Activated T-helper 1 cell treated with Interleukin-2 at 50 U/mL for 16 hours (primary cell): ENCODE data around the gene STK11.

Experiments used
- DNase-seq: peaks from one replicate; pipeline ENCODE4 v3.0.0-alpha.2; 2020; ENCODE audit warnings: low read depth

Gene STK11, protein sequence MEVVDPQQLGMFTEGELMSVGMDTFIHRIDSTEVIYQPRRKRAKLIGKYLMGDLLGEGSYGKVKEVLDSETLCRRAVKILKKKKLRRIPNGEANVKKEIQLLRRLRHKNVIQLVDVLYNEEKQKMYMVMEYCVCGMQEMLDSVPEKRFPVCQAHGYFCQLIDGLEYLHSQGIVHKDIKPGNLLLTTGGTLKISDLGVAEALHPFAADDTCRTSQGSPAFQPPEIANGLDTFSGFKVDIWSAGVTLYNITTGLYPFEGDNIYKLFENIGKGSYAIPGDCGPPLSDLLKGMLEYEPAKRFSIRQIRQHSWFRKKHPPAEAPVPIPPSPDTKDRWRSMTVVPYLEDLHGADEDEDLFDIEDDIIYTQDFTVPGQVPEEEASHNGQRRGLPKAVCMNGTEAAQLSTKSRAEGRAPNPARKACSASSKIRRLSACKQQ

DNA sequence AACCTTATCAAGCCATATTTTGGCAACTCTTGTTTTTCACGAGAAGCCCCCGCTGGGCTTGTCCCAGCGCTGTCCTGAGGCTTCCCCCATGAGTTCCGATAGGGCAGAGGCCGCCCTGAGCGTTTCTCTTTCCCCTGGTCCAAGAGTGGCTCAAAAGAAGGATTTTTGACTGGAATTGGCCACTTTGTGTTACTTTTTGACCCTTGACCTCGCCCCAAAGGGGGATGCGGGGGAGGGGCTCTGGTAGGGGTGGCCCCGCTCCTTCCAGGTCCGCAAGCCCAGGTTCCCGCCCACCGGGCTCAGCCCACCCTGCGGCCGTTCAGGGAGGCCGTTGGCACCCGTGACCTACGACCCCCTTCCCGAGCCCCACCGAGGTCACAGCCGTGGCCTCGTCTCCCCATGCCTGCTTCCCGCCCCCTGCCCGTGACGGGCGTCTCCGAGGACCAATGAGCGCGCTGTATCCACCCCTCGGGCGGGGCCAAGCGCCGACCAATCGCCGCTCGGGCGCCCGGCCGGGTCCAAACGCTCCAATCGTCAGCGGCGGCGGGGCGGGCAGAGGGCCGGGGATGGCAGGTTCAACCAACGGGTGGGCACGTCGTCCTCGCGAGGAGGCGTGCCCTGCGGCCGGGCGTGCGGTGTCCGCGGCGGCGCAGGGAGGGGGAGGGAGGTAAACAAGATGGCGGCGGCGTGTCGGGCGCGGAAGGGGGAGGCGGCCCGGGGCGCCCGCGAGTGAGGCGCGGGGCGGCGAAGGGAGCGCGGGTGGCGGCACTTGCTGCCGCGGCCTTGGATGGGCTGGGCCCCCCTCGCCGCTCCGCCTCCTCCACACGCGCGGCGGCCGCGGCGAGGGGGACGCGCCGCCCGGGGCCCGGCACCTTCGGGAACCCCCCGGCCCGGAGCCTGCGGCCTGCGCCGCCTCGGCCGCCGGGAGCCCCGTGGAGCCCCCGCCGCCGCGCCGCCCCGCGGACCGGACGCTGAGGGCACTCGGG lies at the start of gene STK11:
Gene STK11 (plus strand): TSS at position 665 of the 986 bp plus-strand sequence. CDS start 1,136 bp downstream, outside the sequence.
- peak; percentile 99 for DNase-seq

DNA sequence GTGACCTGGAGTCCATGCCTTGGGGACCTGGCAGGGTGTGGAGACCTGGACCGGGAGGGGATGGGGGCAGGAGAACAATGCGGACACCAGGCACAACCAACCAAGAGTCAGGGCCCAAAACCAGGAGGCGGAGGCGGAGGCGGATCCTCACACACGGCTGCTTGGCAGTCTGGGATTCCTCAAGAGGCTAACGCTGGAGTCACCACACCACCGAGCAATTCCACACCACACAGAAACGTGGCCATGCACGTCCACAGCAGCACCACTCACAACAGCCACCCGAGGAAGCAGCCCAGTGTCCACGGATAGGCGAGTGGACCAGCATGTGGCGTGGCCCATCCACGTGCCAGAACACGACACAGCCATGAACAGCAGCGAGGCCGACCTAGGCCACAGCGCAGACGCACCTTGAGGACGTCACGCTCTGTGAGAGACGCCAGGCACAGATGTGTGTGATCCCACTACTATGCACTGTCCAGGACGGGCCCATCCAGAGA lies 49.2 kb upstream of the STK11 start:
- DNase-seq, result no peak

DNA sequence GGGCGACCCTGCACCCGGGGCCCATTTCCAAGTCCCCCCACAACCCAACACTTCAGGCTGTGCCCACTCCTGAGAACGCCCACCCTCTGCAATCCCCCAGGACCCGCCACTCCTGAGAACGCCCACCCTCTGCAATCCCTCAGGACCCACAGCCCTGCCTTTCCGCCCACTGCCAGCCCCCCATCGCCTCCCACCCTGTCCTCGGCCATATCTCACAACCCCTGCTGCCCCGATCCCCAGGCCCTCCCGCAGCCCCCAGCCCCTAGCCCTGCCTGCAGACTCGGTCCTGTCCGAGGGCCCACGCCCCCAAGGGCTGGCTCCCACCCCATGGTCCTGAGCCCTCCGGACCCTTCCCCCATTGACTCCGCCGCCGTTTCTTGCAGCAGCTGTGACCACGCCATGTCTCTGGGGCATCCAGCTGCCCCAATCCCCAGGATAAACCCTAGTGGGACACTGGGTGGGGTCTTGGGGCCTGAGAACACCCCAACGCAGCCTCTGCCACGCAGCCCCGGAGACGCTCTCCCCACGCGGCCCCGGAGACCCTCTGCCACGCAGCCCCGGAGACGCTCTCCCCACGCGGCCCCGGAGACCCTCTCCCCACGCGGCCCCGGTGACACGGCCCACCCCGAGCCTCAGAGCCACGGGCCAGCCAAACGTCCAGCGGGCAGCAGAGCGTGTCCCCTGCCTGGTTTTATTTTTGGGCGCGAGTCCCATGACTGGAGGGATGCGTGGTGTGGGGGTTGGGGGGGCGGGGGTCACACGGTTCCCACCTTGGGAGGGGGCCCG lies 48.6 kb upstream of the STK11 start:
- no peak for DNase-seq

- DNase-seq, result no peak
These were observed 47.4 kb upstream of the STK11 start for GRCh38 chr19:1157931-1158884.

- DNase-seq, result no peak
These were observed 46.6 kb upstream of the STK11 start for GRCh38 chr19:1158885-1159448.

DNA sequence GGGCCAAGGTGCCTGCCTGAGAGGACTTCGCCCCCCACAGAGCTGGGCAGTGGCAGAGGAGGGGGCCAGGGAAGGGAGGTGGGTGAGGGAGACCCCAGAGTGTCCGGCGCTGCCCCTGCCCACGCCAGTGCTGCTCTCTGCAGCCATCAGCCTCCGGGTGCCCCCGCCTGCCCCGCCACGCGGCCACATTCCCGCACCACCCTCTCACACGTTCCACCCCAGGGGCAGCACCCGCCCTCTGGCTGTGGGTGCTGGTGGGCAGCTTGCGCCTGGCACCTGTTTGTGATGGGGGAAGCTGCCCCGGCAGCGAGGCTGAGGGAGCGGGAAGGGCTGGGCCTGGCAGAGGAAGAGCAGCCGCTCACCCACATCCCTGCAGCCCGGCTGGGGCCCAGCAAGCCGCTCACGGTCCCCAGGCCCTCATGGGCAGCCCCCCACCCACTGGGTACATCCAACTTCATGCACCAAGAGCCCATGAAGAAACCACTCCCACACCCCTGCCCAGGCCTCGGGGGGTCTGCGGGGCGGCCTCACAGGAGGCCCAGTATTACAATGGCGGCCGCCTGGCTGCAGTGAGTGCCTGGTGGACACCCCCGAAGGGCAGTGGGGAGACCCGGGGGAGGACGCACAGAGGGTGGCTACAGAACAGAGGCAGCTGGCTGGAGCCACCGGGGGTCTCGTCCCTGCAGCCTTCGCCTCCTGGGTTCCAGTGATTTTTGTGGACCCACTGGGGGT lies 45.5 kb upstream of the STK11 start:
- no peak for DNase-seq

DNA sequence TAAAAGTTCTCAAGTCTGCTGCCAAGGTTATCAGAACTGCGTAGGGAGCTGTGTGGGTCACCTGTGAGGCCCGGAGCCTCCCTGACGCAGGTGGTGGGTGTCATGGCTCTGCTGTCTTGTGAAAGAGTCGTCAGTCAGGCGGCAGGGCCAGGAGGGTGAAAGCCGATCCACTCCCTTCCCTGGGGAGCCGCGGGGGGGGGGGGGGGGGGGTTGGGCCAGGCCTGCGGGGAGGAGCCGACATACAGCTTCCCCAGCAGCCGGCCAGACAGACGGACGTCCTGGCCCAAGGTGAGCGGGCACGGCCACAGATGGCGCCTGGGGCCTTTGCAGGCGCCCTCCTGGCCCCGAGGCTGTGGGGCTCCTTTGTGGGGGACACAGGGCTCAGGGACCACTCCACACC lies 43.9 kb upstream of the STK11 start:
- DNase-seq, result no peak

DNA sequence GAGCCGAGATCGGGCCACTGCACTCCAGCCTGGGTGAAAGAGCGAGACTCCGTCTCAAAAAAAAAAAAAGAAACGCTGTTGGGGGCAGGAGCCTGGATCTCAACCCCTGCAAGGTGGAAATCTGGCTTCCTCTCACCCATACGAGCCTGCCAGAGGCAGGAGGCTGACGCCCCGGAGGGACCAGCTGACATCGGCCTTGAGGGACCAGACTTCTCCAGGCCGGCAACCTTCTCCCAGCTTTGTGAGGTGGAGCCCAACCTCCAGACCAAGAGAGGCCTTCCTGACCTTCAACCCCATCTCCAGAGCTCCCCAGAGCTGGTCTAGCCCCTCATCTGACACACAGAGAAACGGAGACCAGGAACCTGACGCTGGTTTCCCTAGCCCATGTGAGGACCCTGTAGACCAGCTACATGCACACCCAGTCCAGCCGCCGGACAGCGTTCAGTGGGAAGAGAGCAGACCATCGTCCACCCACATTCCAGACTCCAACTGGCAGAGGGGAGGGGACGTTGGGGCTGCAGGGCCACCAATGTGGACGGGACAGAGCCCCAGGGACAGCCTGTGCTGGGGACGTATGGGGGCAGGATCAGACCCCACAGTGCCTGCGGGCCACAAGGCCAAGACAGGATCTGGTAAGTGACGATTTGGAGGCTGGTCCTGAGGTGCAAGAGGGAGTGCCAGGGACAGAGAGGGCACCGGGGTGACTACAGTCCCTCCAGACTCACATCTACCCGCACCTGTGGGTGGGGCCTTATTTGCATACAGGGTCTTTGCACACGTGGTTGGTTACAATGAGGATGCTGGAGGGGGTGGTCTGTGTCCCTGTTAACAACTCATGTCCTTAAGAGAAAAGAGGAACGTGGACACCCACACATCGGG lies 42.9 kb upstream of the STK11 start:
- no peak for DNase-seq

DNA sequence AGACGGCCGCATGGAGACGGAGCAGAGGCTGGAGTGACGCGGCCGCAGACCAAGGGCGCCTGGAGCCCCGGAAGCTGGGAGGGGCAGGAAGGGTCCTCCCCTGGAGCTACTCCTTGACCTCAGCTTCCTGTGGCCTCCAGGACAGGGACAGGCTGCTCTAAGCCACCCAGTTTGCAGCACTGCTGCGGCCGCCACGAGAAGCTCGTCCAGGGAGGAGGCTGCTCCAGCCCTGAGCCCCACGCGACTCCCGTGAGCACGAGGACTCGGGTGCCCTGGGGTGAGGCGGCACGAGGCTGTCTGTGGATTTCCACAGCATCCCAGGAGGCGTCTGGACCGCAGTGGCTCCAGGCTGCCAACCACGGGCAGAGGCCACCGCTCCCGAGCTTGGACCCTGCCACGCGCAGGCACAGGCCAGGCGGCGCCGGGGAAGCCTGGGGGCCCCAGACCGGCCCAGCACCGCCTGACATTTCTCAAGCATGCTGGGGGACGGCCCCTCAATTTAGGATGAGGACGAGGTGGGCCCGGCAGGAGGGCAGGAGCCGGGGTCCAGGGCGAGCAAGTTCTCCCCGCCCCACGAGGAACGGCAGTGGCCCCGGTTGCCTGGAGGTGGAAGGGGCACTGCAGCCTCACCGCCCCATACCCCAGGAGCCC lies 42.2 kb upstream of the STK11 start:
- DNase-seq, result no peak

DNA sequence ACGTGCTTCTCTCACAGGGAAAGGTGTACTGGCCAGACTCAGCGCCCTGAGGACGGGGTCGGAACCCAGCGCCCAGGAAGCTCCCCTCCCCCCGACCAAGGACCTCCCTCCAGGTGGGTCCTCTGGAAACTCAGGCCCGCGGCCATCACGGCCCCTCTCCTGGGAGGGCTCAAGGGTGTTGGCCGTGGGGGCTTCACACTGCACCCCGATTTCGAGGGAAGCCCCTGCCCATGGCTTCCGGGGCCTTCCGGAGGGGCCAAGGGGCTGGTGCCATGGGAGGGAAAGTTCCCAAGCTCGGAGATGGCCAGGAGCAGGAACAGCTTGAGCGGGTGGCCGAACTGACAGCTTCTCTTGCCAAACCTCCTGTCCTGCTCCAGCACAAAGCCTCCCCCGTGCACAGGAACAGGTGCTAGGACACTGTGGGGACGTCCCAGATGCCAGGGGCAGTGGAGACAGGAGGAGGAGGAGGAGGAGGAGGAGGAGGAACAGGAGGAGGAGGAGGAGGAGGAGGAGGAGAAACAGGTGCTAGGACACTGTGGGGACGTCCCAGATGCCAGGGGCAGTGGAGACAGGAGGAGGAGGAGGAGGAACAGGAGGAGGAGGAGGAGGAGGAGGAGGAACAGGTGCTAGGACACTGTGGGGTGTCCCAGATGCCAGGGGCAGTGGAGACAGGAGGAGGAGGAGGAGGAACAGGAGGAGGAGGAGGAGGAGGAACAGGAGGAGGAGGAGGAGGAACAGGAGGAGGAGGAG lies 41.5 kb upstream of the STK11 start:
- DNase-seq, result no peak

- no peak for DNase-seq
These were observed 40.7 kb upstream of the STK11 start for GRCh38 chr19:1164684-1165531.

DNA sequence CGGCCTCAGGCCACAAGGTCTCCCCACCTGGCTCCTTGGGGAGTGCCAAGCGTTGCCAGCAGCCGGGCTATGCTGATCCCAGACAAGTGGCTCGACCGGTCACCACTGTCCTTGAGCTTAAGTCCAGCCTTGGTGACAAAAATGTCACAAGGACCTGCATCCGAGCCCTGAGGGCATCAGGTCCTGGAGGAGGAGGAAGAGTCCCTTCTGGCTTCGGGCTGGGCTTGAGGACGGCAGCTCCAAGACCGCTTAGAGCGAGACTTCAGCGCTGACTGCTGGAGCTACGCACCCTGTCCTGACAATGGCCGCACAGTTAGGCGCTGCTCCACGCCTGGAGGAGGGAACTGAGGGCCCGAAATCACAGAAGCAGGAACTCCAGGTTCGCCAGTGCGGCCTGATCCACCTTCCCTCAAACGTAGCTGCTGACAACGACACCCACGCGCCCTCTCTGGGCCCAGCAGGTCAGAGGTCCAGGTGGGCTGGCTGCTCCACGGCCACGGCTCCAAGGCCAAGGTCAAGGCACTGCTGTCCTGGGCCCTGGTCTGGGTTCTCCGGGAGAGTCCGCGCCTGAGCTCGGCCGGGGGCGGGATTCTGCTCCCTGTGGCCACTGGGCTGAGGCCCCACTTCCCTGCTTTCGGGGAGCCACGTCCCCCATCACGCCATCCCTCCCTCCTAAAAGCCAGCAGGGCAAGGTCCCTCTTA lies 38.6 kb upstream of the STK11 start:
- DNase-seq, result no peak

DNA sequence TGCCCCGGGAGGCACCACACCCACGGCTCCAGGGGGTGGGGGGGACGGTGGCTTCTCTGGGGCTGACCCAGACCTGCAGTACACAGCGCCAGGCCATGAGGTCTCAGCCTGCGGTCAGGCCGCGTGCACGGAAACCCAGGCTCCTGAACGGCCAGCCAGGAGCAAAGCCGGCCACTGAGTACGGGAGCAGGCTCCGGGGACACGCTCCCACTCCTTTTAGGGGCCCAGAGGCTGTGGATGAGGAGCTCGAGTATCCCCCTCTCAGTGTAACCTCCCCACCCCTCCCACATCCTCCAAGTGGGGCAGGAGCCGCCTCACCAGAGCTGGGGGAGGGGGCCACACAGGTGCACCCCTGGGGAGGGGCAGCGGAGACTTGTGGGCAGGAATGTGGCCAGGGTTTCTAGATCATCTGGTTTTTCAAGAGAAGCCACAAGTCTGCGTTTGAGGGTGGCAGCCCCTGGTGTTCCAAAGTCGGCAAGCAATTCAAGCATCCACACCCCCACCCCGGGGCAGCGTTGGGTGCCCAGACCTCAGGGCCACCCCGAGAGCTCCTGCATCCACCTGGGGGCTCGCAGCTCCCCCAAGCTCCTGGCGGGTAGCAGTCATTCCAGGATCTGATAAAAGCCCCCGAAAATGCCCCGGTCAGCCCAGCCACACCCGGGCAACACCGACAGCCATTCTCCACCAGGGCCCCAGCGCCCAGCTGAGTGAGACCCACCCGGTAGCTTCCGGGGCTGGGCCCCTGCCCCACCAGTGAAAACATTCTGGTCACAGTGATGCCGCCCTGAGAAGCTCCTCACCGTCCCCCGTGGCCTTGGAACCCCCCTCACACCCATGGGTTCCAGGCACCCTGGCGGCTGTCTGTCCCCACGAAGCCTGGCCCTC lies 37.6 kb upstream of the STK11 start:
- no peak for DNase-seq

DNA sequence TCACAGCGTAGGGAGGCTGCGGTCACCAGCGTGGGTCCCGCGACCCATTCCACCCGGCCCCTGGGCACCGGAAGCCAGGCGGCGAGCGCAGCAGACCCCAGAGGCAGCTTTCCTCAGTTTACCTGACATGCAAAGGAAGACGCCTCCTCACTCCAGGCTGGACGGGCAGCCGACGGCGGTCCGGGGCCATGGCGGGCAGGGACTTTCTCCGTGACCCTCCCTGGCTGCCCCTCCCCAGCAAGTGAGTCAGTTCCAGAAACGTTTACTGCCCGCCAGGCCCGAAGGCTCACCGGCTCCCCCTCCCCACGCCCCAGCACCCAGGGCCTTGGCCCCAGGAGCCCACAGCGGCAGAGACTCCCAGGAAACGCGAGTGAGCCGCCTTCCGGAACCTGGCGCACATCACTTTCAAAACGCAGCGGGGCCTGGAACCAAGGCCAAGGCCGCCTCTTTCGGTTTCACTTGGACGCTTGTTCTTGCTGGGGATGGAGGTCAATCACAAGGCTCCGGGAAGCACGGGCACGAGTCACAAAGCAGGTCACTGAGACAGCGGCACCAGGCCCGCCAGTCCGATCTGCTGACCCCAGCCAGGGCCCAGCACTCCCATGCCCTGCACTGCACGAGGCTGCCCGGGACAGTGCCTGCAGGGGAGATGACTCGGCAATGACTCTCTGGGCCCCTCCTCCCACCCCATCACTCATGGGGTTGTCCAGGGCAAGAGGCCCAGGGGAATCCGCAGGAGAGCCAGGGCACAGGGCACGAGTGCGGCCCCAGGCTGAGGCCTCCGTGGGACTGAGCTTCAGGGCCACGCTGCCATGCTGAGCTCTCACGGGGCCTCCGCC lies 36.8 kb upstream of the STK11 start:
- DNase-seq, result no peak
